Esophagus squamous epithelium (tissue), 5 donors: ENCODE measurements around the gene SCYGR1. TPM values are rescaled to one million over a fixed set of nuclear protein-coding genes. Genes with fewer than 3 reads are reported as not detected.

Source experiments
- DNase-seq: peaks from one replicate; lab custom pipeline; 2025; lab: John Stamatoyannopoulos, UW
- H3K27ac ChIP-seq, 4 donors: fragments of 200-600 bp; sonication (generic); one replicate each; pipeline ENCODE4 v1.5.1; 2016 to 2019; ENCODE audit warnings: mild to moderate bottlenecking in 1 of 4
- H3K27me3 ChIP-seq, 4 donors: fragments of 200-600 bp; sonication (generic); 1 replicate in 3 of 4; 2 replicates in 1 of 4; pipeline versions ENCODE4 v1.5.1 to v1.6.0; 2017 to 2021; ENCODE audit warnings: antibody characterized with exemption in 1 of 4
- H3K36me3 ChIP-seq, 3 donors: fragments of 200-600 bp; sonication (generic); one replicate each; pipeline ENCODE4 v1.5.1; 2016 to 2019
- H3K4me1 ChIP-seq, 3 donors: fragments of 200-600 bp; sonication (generic); one replicate each; pipeline ENCODE4 v1.5.1; 2017 to 2019
- H3K4me3 ChIP-seq, 4 donors: fragments of 200-600 bp; sonication (generic); 1 replicate in 3 of 4; 2 replicates in 1 of 4; pipeline ENCODE4 v1.5.1; 2016 to 2019; ENCODE audit warnings: mild to moderate bottlenecking in 2 of 4, moderate library complexity in 1 of 4
- H3K9me3 ChIP-seq, 3 donors: fragments of 200-600 bp; sonication (generic); one replicate each; pipeline ENCODE4 v1.5.1; 2016 to 2019
- POLR2A ChIP-seq, 4 donors: fragments of 450-650 bp; IDR thresholded peaks; one replicate each; pipeline ENCODE4 v1.6.1; 2017; ENCODE audit warnings: antibody characterized with exemption in 4 of 4, mild to moderate bottlenecking in 4 of 4, moderate library complexity in 3 of 4
- WGBS, 2 donors: methylation state at CpG; one replicate each; pipeline ENCODE4 v1.1.5; 2018; 5-methylcytosine and 5-hydroxymethylcytosine counted together
- intact Hi-C: fragments of 100-400 bp; cut with DNase I; formaldehyde crosslinking; loops from one replicate; pipeline ENCODE4 v1.15.0; 2022
- total RNA-seq, 4 donors: library from RNA; depleted of rRNA; stranded (reverse); fragments of >200 nt; gene quantifications; one replicate each; pipeline ENCODE4 v1.1.0, GENCODE V29; 2016
- TF ChIP-seq, protein P1 (sequence below), 6 experiments: fragments of 450-650 bp in 4 of 6; fragments of 200-600 bp in 2 of 6; sonication (generic) in 2 of 6; IDR thresholded peaks; one replicate each; pipeline ENCODE4 v1.5.1; 2016 to 2019; ENCODE audit warnings: antibody characterized with exemption in 6 of 6, mild to moderate bottlenecking in 4 of 6, moderate library complexity in 4 of 6
- donor health status: DM: yes; HTN: yes; CAD: no.

Gene SCYGR1
- total RNA-seq, 4 donors from 2014 or later, result not detected

DNA sequence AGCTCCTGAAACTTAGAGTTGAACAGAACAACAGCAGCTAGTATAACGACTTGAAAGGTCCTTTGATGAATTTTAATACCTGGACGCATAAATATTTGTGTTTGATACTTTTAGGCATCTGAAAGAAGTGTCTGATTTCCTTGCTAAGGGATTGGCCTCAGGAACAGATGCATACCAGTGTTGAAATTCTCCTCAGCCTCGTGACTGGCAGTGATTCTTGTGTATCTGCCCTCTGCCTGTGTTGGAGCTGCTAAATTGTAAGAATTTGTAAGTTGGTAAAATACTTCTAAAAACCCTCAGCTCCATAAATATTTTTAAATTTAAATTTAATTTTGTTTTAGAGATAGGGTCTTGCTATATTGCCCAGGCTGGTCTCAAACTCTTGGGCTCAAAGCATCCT lies 22.4 kb upstream of the SCYGR1 start:
- H3K9me3 ChIP-seq, result no peaks in the 10 kb centered on the region
- peak overlapping the region in 3 of 4 donors; percentile 54 to 66 (median 57) for H3K27ac ChIP-seq
- no peaks in the 10 kb centered on the region for H3K36me3 ChIP-seq
- WGBS, 2 donors, result 53 to 61% methylated on average over 3 of the region's 3 CpGs
- no peaks in the 10 kb centered on the region for H3K27me3 ChIP-seq
- no peak for DNase-seq
- no peak for TF ChIP-seq POLR2A (IDR thresholded peaks at IDR 0.05)
- TF ChIP-seq, protein P1, sequence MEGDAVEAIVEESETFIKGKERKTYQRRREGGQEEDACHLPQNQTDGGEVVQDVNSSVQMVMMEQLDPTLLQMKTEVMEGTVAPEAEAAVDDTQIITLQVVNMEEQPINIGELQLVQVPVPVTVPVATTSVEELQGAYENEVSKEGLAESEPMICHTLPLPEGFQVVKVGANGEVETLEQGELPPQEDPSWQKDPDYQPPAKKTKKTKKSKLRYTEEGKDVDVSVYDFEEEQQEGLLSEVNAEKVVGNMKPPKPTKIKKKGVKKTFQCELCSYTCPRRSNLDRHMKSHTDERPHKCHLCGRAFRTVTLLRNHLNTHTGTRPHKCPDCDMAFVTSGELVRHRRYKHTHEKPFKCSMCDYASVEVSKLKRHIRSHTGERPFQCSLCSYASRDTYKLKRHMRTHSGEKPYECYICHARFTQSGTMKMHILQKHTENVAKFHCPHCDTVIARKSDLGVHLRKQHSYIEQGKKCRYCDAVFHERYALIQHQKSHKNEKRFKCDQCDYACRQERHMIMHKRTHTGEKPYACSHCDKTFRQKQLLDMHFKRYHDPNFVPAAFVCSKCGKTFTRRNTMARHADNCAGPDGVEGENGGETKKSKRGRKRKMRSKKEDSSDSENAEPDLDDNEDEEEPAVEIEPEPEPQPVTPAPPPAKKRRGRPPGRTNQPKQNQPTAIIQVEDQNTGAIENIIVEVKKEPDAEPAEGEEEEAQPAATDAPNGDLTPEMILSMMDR (IDR thresholded peaks at IDR 0.05), result no peak
- no peak overlapping the region for H3K4me3 ChIP-seq
- H3K4me1 ChIP-seq, result peaks cover 13 to 78% (median 45%) of the 10 kb centered on the region in 3 donors
- intact Hi-C loops, result no loop called here

DNA sequence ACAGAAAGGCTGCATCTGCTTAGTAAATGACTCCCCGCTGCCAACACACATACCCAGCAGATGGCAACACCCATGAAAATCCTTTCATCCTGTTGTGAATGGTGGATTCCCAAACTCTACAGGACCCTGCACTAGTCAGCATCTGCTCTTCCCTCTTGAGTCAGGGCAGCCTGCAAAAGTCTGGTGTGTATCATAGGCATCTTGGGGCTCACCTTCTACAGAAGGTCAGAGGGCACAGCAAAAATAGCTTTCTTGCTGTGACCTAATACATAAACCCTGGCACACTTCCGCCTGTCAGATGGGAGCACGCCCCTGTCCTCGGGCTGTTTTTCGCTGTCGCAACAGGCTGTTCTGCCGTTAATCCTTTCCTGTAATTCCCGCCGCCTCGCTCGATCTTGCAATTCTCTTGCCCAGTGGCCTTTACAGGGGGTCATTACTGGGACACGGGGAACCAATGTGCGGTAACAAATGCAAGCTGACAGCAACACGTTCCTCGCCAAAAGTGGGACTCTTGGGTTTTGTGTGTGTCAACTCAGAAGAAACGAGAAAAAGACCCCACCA lies 19.9 kb upstream of the SCYGR1 start:
- intact Hi-C loops, result loop anchor here (10.0 kb wide), 1 partner anchor 357 kb away; no protein-coding TSS in a partner anchor
- peaks cover 13 to 59% (median 29%) of the 10 kb centered on the region in 3 donors for H3K4me1 ChIP-seq
- H3K36me3 ChIP-seq, result no peaks in the 10 kb centered on the region
- peak overlapping the region; percentile 68 to 85 (median 77) for H3K27ac ChIP-seq
- no peaks in the 10 kb centered on the region for H3K9me3 ChIP-seq
- H3K27me3 ChIP-seq, result no peaks in the 10 kb centered on the region
- TF ChIP-seq, protein P1 (IDR thresholded peaks at IDR 0.05), result peak in 1 of 6 experiments; percentile 8
- no peak for TF ChIP-seq POLR2A (IDR thresholded peaks at IDR 0.05)
- no peak overlapping the region for H3K4me3 ChIP-seq
- no peak for DNase-seq
- 21 to 72% methylated on average over 4 to 14 of the region's 16 CpGs for WGBS, 2 donors

DNA sequence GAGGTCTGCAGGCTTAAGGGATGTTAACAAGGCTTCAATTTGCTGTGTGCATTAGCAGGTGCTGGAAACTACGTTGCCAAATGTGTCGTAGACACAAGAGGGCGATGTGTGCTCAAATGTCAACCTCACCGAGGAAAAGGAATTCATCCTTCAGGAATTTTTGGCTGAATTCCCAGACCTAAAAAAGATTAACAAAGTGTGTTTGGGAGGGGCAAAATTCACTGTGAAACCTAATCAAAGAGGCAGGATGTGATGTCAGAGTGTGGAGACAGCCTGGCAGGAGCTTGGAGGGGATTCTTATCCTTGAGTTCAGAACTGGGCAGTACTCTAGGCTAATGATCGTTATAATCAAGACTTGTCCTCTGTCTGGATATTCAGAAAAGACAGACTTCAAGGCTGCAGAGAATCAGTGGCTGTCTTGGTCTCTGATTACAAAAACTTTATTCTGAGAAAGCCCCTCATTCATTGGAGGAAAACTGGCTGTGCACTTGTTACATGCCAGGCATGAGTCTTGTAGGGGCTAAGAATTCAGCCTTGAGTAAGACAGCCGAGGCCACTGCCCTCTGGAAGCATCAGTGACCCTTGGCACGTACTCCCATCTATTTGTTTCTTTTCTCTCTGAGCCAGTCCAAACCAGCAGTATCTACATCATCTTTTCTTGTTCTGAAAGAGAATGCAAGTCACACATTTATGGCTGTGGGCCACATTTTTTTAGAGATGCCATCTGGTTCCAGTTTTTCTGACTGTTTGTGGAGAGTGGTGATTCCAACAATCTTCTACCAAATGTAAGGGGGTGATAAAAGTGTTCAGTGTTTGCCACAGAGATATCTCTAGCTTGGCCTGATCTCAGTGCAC lies 18.7 kb upstream of the SCYGR1 start:
- intact Hi-C loops, result loop anchor here (10.0 kb wide), 1 partner anchor 358 kb away; no protein-coding TSS in a partner anchor

DNA sequence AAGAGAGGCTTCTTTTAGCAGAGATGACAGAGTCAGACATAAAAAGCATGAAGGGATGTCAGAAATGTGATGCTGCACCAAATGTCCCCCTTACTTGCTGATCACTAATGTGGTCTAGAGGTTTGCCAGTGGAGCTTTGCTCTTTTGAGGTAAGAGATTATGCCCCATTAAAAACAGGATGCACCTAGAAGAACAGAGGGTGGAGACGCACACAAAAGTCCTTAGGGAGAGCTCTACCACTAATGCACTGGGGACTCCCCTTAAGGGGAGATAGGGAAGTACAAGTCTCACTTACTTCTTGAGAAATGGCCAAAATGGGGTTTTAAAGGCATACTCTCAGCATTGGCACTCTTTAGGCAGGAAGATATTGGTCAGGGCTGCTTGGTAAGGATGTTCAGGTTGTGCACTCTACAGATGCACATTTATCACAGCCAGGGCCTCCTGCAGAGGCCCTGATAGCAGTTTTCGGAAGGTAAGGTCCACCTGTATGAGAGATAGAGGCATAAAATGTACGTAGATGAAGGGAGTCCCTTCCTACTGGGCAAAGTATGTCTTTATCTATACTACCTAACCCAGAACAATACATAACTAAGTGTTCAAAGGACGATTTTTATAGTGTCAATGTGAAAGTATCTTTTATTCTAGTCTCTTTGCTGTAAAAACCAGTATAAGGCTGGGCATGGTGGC lies 17.0 kb upstream of the SCYGR1 start:
- TF ChIP-seq POLR2A (IDR thresholded peaks at IDR 0.05), result no peak
- TF ChIP-seq, protein P1 (IDR thresholded peaks at IDR 0.05), result no peak
- H3K4me3 ChIP-seq, result no peak overlapping the region
- peaks cover 13 to 41% (median 17%) of the 10 kb centered on the region in 3 donors for H3K4me1 ChIP-seq
- H3K27me3 ChIP-seq, result no peaks in the 10 kb centered on the region
- no peak for DNase-seq
- H3K9me3 ChIP-seq, result no peaks in the 10 kb centered on the region
- whole genome bisulfite sequencing, 2 donors, result 80 to 81% methylated on average over 4 of the region's 4 CpGs
- no peak overlapping the region for H3K27ac ChIP-seq
- H3K36me3 ChIP-seq, result no peaks in the 10 kb centered on the region
- intact Hi-C loops, result loop anchor here (10.0 kb wide), 1 partner anchor 360 kb away; no protein-coding TSS in a partner anchor

More for the DNA sequence above, 18.7 kb upstream of the SCYGR1 start:
- no peaks in the 10 kb centered on the region for H3K9me3 ChIP-seq
- H3K27me3 ChIP-seq, result no peaks in the 10 kb centered on the region
- peak overlapping the region in 1 of 4 donors; percentile 9 for H3K4me3 ChIP-seq
- no peaks in the 10 kb centered on the region for H3K36me3 ChIP-seq
- 1 to 6% methylated on average over 7 of the region's 7 CpGs for WGBS, 2 donors
- peak overlapping the region; percentile 68 to 85 (median 77) for H3K27ac ChIP-seq
- no peak for DNase-seq
- TF ChIP-seq, protein P1 (IDR thresholded peaks at IDR 0.05), result peak in 5 of 6 experiments; percentile 45 to 80 (median 56)
- TF ChIP-seq POLR2A (IDR thresholded peaks at IDR 0.05), result no peak
- H3K4me1 ChIP-seq, result peaks cover 13 to 56% (median 23%) of the 10 kb centered on the region in 3 donors
